ENCODE data around the gene ANGPT4.

Gene ANGPT4

DNA sequence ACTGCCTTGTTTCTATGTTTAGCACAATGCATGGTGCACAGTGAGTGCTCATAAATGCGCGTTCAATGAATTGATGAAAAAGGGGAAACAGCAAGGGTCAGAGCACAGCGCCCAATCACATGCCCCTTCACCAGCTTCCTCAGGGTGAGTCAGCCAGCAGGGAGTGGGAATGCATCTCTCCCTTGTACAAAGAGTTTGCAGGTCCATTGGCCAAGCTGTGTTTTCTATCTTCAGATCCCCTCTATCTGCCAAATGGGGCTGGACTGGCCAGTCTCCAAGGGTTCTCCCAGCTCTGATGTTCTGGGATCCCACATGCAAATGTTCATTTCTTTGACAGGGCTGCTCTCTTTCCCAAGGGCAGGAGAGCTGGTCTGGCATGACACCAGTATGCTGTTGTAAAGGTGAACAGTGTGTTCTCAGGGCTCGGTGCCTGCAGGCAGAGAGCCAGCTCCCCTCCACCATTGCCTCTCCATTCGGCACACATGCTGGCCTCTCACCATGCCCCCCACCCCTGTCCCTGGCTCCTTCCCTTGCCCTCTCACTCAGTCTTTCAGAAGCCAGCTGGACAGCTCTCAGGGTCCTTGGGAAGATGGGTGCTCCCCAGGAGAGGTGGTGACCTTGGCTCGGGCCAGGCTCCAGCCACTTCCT lies 25.0 kb downstream of the ANGPT4 start:
- DNase-seq (ENCODE audit: extremely low read depth, low read depth): no peak
- TF ChIP-seq, protein P1, sequence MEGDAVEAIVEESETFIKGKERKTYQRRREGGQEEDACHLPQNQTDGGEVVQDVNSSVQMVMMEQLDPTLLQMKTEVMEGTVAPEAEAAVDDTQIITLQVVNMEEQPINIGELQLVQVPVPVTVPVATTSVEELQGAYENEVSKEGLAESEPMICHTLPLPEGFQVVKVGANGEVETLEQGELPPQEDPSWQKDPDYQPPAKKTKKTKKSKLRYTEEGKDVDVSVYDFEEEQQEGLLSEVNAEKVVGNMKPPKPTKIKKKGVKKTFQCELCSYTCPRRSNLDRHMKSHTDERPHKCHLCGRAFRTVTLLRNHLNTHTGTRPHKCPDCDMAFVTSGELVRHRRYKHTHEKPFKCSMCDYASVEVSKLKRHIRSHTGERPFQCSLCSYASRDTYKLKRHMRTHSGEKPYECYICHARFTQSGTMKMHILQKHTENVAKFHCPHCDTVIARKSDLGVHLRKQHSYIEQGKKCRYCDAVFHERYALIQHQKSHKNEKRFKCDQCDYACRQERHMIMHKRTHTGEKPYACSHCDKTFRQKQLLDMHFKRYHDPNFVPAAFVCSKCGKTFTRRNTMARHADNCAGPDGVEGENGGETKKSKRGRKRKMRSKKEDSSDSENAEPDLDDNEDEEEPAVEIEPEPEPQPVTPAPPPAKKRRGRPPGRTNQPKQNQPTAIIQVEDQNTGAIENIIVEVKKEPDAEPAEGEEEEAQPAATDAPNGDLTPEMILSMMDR (IDR thresholded peaks at IDR 0.05; ENCODE audit: low read depth, low read length): no peak

DNA sequence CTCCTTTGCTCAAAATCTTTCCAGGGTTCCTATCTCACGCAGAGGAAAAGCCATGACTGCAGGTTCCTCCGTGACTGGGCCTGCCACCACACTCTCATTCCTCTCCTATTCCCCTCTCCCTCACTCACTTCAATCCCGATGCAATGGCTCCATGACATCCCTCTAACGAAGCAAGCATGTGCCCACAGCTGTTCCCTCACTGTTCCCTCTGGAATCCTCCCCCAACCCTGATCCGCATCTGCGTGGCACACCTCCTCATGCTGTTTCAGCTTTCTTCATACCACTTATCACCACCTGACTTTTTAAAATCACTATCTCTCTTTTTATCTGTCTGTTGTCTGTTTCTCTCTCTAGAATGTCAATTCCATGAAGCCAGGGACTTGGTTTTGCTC lies 25.5 kb downstream of the ANGPT4 start:
- no peak for DNase-seq (ENCODE audit: extremely low read depth, low read depth)
- TF ChIP-seq, protein P1 (IDR thresholded peaks at IDR 0.05; ENCODE audit: low read depth, low read length): no peak

DNA sequence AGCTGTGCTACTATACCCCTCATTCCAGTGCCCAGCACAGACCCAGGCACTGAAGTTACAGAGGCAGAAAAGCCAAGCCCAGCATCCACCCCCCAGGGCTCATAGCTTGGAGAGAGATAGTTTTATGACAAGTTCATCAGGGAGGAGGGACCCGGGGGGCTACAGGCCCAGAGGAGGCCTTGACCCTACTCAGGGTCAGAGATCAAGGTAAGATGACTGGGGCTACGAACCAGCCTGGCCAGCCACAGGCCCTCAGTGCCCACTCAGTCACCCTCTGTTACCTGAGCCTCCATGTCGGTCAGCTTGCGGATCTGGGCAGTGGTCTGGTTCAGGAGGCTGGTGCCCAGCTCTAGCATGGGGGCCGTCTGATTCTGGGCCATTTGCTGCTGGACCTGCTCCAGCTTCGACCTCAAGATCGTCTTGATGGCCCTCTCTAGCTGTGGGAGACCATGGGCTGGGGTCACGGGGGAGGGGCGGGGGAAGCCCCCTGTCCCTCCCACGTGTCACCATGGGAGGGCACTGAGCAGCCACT lies 26.1 kb downstream of the ANGPT4 start:
- TF ChIP-seq, protein P1 (IDR thresholded peaks at IDR 0.05; ENCODE audit: low read depth, low read length): no peak
- no peak for DNase-seq (ENCODE audit: extremely low read depth, low read depth)

DNA sequence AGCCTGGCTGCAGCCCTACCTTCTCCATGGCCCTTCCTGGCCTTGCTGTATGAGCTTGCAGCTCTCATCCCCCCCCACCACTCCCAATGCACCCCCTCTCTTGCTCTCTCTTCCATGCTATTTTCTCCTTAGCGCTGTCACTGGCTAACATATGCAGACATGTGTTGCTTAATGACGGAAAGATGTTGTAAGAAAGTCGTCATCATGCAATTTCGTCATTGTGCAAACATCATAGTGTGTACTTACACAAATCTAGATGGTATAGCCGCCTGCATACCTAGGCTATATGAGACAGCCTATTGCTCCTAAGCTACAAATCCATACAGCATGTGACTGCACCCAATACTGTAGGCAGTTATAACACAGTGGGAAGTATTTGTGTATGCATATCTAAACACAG lies 27.0 kb downstream of the ANGPT4 start:
- DNase-seq (ENCODE audit: extremely low read depth, low read depth): no peak

DNA sequence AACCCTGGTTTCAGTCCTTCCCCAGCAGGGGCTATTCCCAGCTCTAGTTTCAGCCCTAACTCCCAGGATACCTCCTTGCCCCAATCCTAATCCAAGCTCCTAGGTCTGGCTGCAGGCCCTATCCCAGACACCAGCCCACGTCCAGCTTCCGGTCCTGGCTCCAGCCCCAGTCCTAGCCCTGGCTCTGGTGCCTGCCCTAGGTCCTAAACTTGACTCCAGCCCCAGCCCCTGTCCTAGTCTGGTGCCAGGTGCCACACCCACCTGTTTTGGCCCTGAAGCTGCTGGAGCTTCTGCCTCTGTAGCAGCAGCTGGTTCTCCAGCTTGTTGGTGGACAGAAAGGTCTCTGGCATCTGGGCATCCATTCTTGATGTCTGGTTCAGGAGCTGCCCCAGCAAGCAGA lies 28.1 kb downstream of the ANGPT4 start:
- no peak for DNase-seq (ENCODE audit: extremely low read depth, low read depth)
- TF ChIP-seq, protein P1 (IDR thresholded peaks at IDR 0.05; ENCODE audit: low read depth, low read length): no peak

More for the DNA sequence above, 27.0 kb downstream of the ANGPT4 start:
- TF ChIP-seq, protein P1 (IDR thresholded peaks at IDR 0.05; ENCODE audit: low read depth, low read length): no peak

DNA sequence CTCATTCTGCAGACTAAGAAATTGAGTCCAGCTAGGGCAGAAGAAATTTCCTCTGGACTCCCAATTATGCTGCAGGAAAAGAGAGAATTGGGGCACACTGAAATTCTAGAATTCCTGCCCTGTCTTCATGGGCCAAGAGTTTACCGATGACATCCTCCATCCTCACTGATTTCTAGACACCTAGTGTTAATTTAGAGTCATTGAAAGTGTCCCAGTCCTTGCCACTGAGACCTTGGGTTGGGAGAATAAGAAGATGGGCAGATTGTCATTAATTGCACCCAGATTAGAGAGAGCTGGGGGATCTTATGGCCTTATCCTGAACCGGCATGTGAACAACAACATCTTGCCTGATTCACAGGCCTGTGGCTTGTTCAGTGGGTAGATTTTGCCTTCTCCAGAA lies 29.0 kb downstream of the ANGPT4 start:
- TF ChIP-seq, protein P1 (IDR thresholded peaks at IDR 0.05; ENCODE audit: low read depth, low read length): no peak
- DNase-seq (ENCODE audit: extremely low read depth, low read depth): no peak

DNA sequence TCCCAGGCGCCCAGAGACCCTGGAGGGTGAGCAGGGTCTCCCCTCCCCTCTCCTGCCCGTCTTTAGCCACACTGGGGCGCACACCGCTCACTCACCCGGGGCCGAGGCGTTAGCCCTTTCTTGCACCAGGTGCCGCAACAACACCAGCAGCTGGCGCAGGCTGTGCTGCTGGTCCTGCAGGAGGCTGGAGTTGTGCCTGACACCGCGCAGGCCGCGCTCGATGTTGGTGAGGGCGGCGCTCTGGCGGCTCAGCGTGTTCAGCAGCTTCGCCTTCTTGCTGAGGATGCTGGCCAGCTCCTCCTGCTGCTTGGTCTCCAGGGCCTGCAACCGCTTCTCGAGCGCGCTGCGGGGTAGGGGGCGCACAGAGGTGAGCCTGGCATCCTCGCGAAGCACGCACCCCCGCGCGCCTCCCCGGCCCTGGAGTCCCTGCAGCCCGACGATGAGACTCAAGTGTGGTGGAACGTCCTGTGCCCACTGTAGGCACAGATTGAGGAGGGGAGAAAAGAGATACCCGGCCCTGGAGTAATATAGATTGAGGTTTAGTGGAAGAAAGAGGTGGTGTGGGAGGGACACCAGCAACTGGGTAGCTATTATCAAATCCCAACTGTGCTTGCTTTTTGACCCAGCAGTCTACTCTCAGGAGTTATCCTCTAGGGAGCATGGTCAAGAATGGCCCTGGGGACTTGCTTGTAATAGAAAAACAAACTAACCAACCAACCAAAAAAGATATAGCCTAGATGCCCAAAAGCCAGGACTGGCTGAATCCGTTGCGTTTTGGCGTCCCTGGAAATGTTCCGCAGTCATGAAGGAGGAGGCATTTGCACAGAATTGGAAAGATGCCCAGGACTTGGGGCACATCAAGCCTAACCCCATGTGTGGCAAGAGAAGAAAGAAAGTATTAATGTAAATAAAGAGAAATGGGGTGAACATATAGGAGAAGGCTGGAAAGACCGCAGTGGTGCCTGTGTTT lies 30.9 kb downstream of the ANGPT4 start:
- TF ChIP-seq, protein P1 (IDR thresholded peaks at IDR 0.05; ENCODE audit: low read depth, low read length): no peak
- no peak for DNase-seq (ENCODE audit: extremely low read depth, low read depth)
